Activated T-helper 1 cell treated with anti-CD3 and anti-CD28 coated beads, Interleukin-12 subunit alpha, Interleukin-12 subunit beta, Interleukin-2, Interleukin-4 antibody, amounts not matched to agents 30 ng/mL and 10 ng/mL and 1 ng/mL, durations not matched to agents 14 hours and 24 hours and 36 hours (primary cell): Measurements from ENCODE around the gene WSCD1. TPM values are rescaled to one million over a fixed set of nuclear protein-coding genes. Genes with fewer than 3 reads are reported as not detected.

Experiments used
- DNase-seq: peaks from one replicate; pipeline ENCODE4 v3.0.0; 2021; ENCODE audit warnings: low spot score
- H3K27ac Mint-ChIP-seq: one replicate; pipeline ENCODE4 v1.8.0; 2021; ENCODE audit warnings: mild to moderate bottlenecking, mixed read lengths
- H3K27me3 Mint-ChIP-seq: one replicate; pipeline ENCODE4 v1.8.0; 2022; ENCODE audit warnings: mild to moderate bottlenecking, moderate library complexity, mixed read lengths; ENCODE audit not compliant: insufficient read depth
- H3K36me3 Mint-ChIP-seq: one replicate; pipeline ENCODE4 v1.8.0; 2021; ENCODE audit warnings: low read depth, mixed read lengths
- H3K4me1 Mint-ChIP-seq: one replicate; pipeline ENCODE4 v1.8.0; 2021; ENCODE audit warnings: low read depth, mixed read lengths
- H3K4me3 Mint-ChIP-seq: one replicate; pipeline ENCODE4 v1.8.0; 2021; ENCODE audit warnings: mild to moderate bottlenecking, moderate library complexity, mixed read lengths
- H3K9me3 Mint-ChIP-seq: one replicate; pipeline ENCODE4 v1.8.0; 2021; ENCODE audit warnings: mixed read lengths
- intact Hi-C: fragments of 100-400 bp; cut with micrococcal nuclease; formaldehyde crosslinking; loops from one replicate; pipeline ENCODE4 v1.15.1; 2024
- total RNA-seq: library from RNA; stranded (reverse); gene quantifications from 2 replicates; pipeline ENCODE4 v1.2.3, GENCODE V29; 2022

WSCD1 gene
- total RNA-seq, 1 donor from 2014 or later, result 0.10 TPM

- no peaks in the 10 kb centered on the region for H3K4me1 Mint-ChIP-seq
- DNase-seq, result no peak
- no peak overlapping the region for H3K4me3 Mint-ChIP-seq
- H3K9me3 Mint-ChIP-seq, result no peaks in the 10 kb centered on the region
- intact Hi-C loops, result no loop called here
- no peaks in the 10 kb centered on the region for H3K36me3 Mint-ChIP-seq
- H3K27me3 Mint-ChIP-seq, result no peaks in the 10 kb centered on the region
- H3K27ac Mint-ChIP-seq, result no peak overlapping the region
These were observed 37.6 kb downstream of the WSCD1 start for GRCh38 chr17:6107791-6108190.

GRCh38 chr17:6108382-6108781 is 38.2 kb downstream of the WSCD1 start:
- Mint-ChIP-seq H3K4me1 (no peaks in the 10 kb centered on the region), H3K9me3 (no peaks in the 10 kb centered on the region), H3K27me3 (no peaks in the 10 kb centered on the region), H3K36me3 (no peaks in the 10 kb centered on the region), H3K4me3 (no peak overlapping the region), H3K27ac (no peak overlapping the region)
- DNase-seq, result no peak
- intact Hi-C loops, result no loop called here

GRCh38 chr17:6108987-6109386 is 38.8 kb downstream of the WSCD1 start:
- intact Hi-C loops, result no loop called here
- H3K4me3 Mint-ChIP-seq, result no peak overlapping the region

GRCh38 chr17:6109536-6109935 is 39.4 kb downstream of the WSCD1 start:
- H3K4me1 Mint-ChIP-seq, result no peaks in the 10 kb centered on the region
- H3K27me3 Mint-ChIP-seq, result no peaks in the 10 kb centered on the region
- no peak overlapping the region for H3K27ac Mint-ChIP-seq
- H3K9me3 Mint-ChIP-seq, result no peaks in the 10 kb centered on the region
- intact Hi-C loops, result no loop called here
- no peak overlapping the region for H3K4me3 Mint-ChIP-seq
- H3K36me3 Mint-ChIP-seq, result no peaks in the 10 kb centered on the region
- no peak for DNase-seq

More at GRCh38 chr17:6108987-6109386, 38.8 kb downstream of the WSCD1 start:
- no peaks in the 10 kb centered on the region for H3K36me3 Mint-ChIP-seq
- no peak for DNase-seq
- H3K4me1 Mint-ChIP-seq, result no peaks in the 10 kb centered on the region
- H3K27me3 Mint-ChIP-seq, result no peaks in the 10 kb centered on the region
- no peaks in the 10 kb centered on the region for H3K9me3 Mint-ChIP-seq
- no peak overlapping the region for H3K27ac Mint-ChIP-seq

GRCh38 chr17:6110088-6110487 is 39.9 kb downstream of the WSCD1 start:
- DNase-seq, result no peak
- no peaks in the 10 kb centered on the region for H3K27me3 Mint-ChIP-seq
- H3K27ac Mint-ChIP-seq, result no peak overlapping the region
- H3K36me3 Mint-ChIP-seq, result no peaks in the 10 kb centered on the region
- intact Hi-C loops, result no loop called here
- H3K9me3 Mint-ChIP-seq, result no peaks in the 10 kb centered on the region
- no peaks in the 10 kb centered on the region for H3K4me1 Mint-ChIP-seq
- H3K4me3 Mint-ChIP-seq, result no peak overlapping the region

- peaks cover 2% of the 10 kb centered on the region for H3K27me3 Mint-ChIP-seq
- H3K36me3 Mint-ChIP-seq, result no peaks in the 10 kb centered on the region
- H3K4me3 Mint-ChIP-seq, result no peak overlapping the region
- no peak overlapping the region for H3K27ac Mint-ChIP-seq
- no peaks in the 10 kb centered on the region for H3K4me1 Mint-ChIP-seq
- intact Hi-C loops, result no loop called here
- no peak for DNase-seq
- no peaks in the 10 kb centered on the region for H3K9me3 Mint-ChIP-seq
These were observed 40.4 kb downstream of the WSCD1 start for GRCh38 chr17:6110592-6110991.

GRCh38 chr17:6120351-6120750 is 50.2 kb downstream of the WSCD1 start:
- Mint-ChIP-seq H3K27ac (no peak overlapping the region), H3K4me3 (no peak overlapping the region), H3K4me1 (no peaks in the 10 kb centered on the region), H3K36me3 (no peaks in the 10 kb centered on the region), H3K9me3 (peaks cover 7% of the 10 kb centered on the region), H3K27me3 (peaks cover 2% of the 10 kb centered on the region)
- intact Hi-C loops, result no loop called here
- DNase-seq, result no peak

GRCh38 chr17:6124856-6125255 is 54.7 kb downstream of the WSCD1 start:
- no peak for DNase-seq
- no peaks in the 10 kb centered on the region for H3K27me3 Mint-ChIP-seq
- intact Hi-C loops, result no loop called here

GRCh38 chr17:6126768-6127167 is 56.6 kb downstream of the WSCD1 start:
- Mint-ChIP-seq H3K27ac (no peak overlapping the region), H3K4me1 (no peaks in the 10 kb centered on the region), H3K27me3 (no peaks in the 10 kb centered on the region), H3K36me3 (no peaks in the 10 kb centered on the region), H3K9me3 (peaks cover 7% of the 10 kb centered on the region), H3K4me3 (no peak overlapping the region)
- intact Hi-C loops, result no loop called here
- DNase-seq, result no peak

More at GRCh38 chr17:6124856-6125255, 54.7 kb downstream of the WSCD1 start:
- Mint-ChIP-seq H3K4me3 (no peak overlapping the region), H3K4me1 (no peaks in the 10 kb centered on the region), H3K36me3 (no peaks in the 10 kb centered on the region), H3K27ac (no peak overlapping the region), H3K9me3 (peaks cover 7% of the 10 kb centered on the region)

GRCh38 chr17:6134721-6135120 is 64.5 kb downstream of the WSCD1 start:
- no peaks in the 10 kb centered on the region for H3K4me1 Mint-ChIP-seq
- no peaks in the 10 kb centered on the region for H3K36me3 Mint-ChIP-seq
- intact Hi-C loops, result no loop called here
- H3K27ac Mint-ChIP-seq, result no peak overlapping the region
- peaks cover 4% of the 10 kb centered on the region for H3K27me3 Mint-ChIP-seq
- DNase-seq, result no peak
- H3K4me3 Mint-ChIP-seq, result no peak overlapping the region
- no peaks in the 10 kb centered on the region for H3K9me3 Mint-ChIP-seq

- no peaks in the 10 kb centered on the region for H3K9me3 Mint-ChIP-seq
- no peak for DNase-seq
- no peaks in the 10 kb centered on the region for H3K36me3 Mint-ChIP-seq
- intact Hi-C loops, result no loop called here
- peaks cover 7% of the 10 kb centered on the region for H3K27me3 Mint-ChIP-seq
- no peaks in the 10 kb centered on the region for H3K4me1 Mint-ChIP-seq
- H3K4me3 Mint-ChIP-seq, result no peak overlapping the region
- no peak overlapping the region for H3K27ac Mint-ChIP-seq
These were observed 65.1 kb downstream of the WSCD1 start for GRCh38 chr17:6135236-6135635.

- no peak for DNase-seq
- intact Hi-C loops, result no loop called here
- Mint-ChIP-seq H3K4me3 (no peak overlapping the region), H3K27me3 (peaks cover 7% of the 10 kb centered on the region), H3K9me3 (no peaks in the 10 kb centered on the region), H3K27ac (no peak overlapping the region), H3K4me1 (no peaks in the 10 kb centered on the region), H3K36me3 (no peaks in the 10 kb centered on the region)
These were observed 65.8 kb downstream of the WSCD1 start for GRCh38 chr17:6135996-6136395.

GRCh38 chr17:6137716-6138502 is 67.7 kb downstream of the WSCD1 start:
- no peak for DNase-seq
- intact Hi-C loops, result no loop called here
- Mint-ChIP-seq H3K27me3 (peaks cover 7% of the 10 kb centered on the region), H3K36me3 (no peaks in the 10 kb centered on the region), H3K4me1 (no peaks in the 10 kb centered on the region), H3K4me3 (no peak overlapping the region), H3K27ac (no peak overlapping the region), H3K9me3 (no peaks in the 10 kb centered on the region)
